HK-2 (cell line): ENCODE data around the gene RAMP3.
"Not testable (repeated sequence)": the region's sequence is repeated elsewhere in the genome, so short reads cannot be mapped to it uniquely, and the experiment has no call there.

Source experiments
- DNase-seq: peaks from one replicate; pipeline ENCODE4 v3.0.0-alpha.2; 2018; ENCODE audit not compliant: unreplicated experiment

RAMP3 gene

GRCh38 chr7:45132708-45133320 is 24.8 kb upstream of the RAMP3 start:
- DNase-seq = no peak

- no peak for DNase-seq
Observed at GRCh38 chr7:45133352-45133751, 24.2 kb upstream of the RAMP3 start.

GRCh38 chr7:45133877-45134276 is 23.7 kb upstream of the RAMP3 start:
- DNase-seq = no peak

DNA sequence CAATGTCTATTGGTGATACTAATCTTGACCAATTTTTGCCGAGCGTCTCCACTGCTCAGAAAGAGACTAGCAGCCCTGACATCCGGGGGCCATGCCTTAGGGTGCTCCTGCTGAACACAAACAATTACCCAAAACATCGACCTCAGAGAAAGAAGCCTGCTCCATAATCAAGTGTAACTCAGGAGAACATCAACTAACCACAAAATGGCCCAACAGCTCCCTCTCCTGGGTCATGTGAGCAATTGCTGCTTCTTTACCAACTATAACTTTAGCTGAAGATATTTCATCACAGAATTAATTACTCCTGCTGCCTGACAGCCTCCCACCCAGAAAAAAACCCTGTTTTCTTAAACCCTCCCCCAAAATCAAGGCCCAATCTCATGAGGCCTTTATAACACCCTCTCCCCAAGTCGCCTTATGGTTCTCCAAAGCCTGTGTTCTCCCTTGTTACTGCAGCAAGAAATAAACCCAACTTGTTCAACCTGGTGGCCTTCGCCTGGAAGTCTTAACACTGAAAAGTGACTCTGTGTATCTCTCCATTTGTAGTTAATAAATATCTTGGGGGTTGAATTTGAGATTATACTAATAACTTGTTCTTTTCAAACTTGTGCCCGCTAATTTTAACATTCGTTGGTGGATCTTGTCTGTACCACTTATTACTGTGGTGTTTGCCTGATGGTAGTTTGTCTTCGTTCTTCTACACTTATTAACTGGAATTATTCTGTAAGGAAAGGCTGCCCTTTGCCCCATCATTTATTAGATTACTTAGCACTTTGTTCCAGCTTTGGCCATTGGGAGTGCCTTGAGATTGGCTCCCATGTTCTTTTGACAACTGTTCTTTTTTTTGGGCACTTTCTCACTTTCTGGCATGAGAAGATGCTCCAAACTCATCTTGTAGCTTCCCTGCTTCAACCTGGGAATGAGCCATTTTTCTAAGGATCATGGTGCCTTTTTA is 21.2 kb upstream of the RAMP3 start:
- peak; percentile 47 for DNase-seq

DNA sequence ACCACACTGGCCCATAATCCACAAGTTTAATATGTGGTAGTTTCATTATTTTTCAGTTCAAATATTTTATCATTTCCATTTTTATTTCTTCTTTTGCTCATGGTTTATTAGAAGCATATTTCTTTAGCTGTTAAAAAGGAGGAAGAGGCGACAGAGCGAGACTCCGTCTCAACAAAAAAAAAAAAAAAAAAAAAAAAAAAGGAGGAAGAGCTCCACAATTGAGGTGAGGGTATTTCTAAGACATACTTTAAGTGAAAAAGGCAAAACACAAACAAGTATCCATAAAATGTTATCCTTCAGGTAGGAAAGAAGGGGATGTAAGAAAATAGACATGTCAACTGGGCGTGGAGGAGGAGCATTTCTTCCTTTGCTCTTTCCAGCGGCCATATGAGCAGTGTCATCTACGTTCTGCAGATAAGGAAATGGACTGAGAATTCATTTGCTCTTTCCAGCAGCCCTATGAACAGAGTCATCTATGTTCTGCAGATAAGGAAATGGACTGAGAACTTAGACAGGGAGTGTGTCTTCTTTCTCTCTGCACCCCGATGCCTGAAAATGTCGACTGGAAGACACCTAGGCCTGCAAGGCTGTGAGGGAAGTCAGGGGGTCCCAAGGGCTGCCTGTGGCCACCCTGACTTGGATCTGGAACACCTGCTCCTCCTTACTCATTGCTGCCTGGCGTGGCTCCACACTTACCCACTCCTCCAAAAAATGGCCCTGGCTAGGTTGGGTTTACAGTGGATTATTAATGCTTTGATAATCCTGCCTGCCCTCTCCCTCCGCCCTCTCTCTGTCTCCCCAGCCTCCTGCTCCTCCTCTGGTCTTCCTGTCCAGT is 18.9 kb upstream of the RAMP3 start:
- DNase-seq = no peak

DNA sequence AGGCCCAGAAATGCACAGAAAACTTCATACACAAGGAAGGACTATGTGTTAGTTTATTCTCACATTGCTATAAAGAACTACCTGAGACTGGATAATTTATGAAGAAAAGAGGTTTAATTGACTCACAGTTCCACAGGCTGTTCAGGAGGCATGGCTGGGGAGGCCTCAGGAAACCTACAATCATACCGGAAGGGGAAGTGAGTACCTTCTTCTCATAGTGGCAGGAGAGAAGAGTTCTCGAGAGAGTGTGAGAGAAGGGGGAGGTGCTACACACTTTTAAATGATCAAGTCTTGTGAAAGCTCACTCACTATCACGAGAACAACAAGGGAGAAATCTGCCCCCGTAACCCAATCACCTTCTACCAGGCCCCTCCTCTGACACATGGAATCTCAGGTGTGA is 16.8 kb upstream of the RAMP3 start:
- no peak for DNase-seq

- DNase-seq = no peak
Observed at GRCh38 chr7:45143616-45144015, 14.0 kb upstream of the RAMP3 start.

DNA sequence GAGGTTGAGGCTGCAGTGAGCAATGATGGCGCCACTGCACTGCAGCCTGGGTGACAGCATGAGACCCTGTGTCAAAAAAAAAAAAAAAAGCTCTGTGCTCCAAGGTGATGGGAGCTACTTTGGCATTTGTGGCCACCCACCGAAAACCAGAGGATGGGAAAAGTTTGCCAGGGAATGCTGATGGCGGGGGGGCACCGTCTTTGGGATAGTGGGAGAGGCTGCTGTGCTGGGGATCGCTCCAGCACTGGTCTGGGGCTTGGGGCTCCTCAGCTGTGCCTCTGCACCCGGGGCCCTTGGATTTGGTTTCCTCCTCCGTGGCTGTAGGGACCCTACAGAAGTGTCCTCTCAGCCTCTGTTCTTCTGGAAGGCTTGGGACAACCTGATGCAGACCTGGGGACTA is 11.7 kb upstream of the RAMP3 start:
- DNase-seq = no peak

DNA sequence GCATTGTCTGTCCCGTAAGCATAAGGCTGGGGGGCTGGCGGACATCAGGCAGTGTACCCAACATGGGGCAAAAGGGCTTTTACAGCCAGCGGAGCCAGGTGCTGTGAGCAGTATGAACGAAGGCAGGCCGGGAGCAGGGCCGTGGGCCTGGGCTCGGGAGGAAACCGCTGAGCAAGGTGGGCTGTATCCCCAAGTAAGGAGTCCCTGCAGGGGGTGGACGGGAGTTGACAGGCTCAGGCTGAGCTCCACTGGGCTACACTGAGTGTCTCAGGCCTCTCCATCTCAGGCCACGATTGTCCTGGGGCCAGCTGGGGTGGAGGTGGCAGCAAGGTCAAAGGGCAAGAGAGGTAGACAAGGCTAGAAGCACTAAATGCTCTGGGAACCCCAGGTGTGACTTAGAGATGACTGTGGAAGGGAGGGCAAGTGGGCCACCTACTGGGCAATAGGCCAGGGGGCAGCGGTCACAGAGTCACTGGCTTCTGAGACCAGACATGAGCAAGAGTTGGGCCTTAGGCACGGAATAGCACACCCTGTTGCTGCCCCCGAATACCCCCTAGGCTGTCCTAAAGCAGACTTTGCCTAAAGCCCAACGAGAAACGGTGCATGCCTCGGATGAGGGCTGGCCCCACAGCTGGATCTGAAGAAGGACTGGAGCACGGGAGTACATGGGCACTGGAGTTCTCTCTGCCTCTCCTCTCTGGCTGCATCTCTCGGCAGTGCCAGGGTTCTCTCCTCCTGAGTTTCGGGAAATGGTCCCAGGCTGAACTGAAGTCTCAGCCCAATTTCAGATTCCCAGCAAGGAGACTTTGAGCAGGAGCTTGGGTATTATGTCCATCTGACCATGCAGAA is 10.8 kb upstream of the RAMP3 start:
- DNase-seq = no peak

- DNase-seq = no peak
Observed at GRCh38 chr7:45147858-45148652, 9.5 kb upstream of the RAMP3 start.

- DNase-seq = no peak
Observed at GRCh38 chr7:45148653-45148973, 9.0 kb upstream of the RAMP3 start.

- no peak for DNase-seq
Observed at GRCh38 chr7:45149606-45150005, 8.0 kb upstream of the RAMP3 start.

GRCh38 chr7:45150199-45150598 is 7.4 kb upstream of the RAMP3 start:
- no peak for DNase-seq

GRCh38 chr7:45151131-45151684 is 6.4 kb upstream of the RAMP3 start:
- DNase-seq = no peak

GRCh38 chr7:45151967-45152366 is 5.6 kb upstream of the RAMP3 start:
- no peak for DNase-seq

- DNase-seq = no peak
Observed at GRCh38 chr7:45153233-45153632, 4.4 kb upstream of the RAMP3 start.

GRCh38 chr7:45153861-45154260 is 3.7 kb upstream of the RAMP3 start:
- DNase-seq = not testable (repeated sequence)

DNA sequence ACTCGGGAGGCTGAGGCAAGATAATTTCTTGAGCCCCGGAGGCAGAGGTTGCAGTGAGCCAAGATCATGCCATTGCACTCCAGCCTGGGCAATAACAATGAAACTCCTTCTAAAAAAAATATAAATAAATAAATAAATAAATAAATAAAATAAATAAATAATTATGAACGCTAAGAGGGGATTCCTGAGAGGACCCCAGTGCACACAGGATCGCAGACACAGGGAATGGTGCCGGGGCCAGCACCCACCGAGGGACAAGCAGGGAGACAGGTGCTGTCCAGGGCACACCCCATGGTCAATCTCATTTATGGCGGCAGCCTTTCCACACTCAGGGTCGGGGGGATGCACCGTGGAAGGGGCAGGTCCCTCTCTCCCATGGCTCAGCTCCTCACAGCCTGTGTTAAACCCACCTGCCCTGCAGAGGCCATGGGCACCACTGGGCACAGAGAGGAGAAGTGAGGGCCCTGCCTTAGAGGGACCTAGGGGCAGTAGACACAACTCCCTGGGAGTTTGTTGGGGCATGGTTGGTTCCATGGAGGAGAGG is 2.2 kb upstream of the RAMP3 start:
- no peak for DNase-seq

DNA sequence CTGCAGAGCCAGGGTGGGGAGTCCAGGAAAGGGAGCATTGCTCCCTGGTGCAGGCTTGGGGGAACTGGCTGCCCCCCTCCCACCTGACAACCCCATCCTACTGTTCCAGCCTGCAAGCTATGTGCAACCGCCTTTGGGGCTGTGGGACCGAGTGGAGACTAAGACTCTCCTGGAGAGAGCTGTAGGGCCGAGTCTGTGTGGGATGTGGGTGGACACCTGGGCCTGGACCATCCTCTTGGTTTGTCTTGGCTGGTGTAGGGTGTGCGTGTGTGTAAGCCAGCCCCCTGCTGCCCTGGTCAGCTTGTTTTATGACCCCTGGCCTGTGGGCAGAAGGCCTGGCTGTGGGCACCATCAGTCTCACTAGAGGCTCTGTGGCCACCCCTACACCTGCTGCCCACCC is 1.6 kb upstream of the RAMP3 start:
- DNase-seq = no peak
